Loucy (cell line): Measurements from ENCODE around the gene PSEN2.

ENCODE experiments used
- H2AFZ ChIP-seq: fragments of 200-600 bp; sonication (generic); 2 replicates; pipeline ENCODE4 v1.6.0; 2016; ENCODE audit warnings: antibody characterized with exemption, mild to moderate bottlenecking, low read length, moderate library complexity
- H3F3A ChIP-seq: fragments of 200-600 bp; 2 replicates; pipeline ENCODE4 v1.6.0; 2016; ENCODE audit warnings: antibody characterized with exemption, low read depth, mild to moderate bottlenecking
- H3K27me3 ChIP-seq: fragments of 200-600 bp; sonication (generic); 2 replicates; pipeline ENCODE4 v1.6.1; 2014; ENCODE audit warnings: low read length, mild to moderate bottlenecking; ENCODE audit not compliant: insufficient read depth, poor library complexity, severe bottlenecking
- H3K36me3 ChIP-seq: fragments of 200-600 bp; sonication (generic); 2 replicates; pipeline ENCODE4 v1.6.1; 2016; ENCODE audit warnings: low read length; ENCODE audit not compliant: insufficient read depth
- H3K4me1 ChIP-seq: fragments of 200-600 bp; sonication (generic); 2 replicates; pipeline ENCODE4 v1.5.1; 2014; ENCODE audit warnings: low read length, mild to moderate bottlenecking; ENCODE audit not compliant: insufficient read depth, poor library complexity, severe bottlenecking
- H3K4me2 ChIP-seq: fragments of 200-600 bp; sonication (generic); 2 replicates; pipeline ENCODE4 v1.6.0; 2014; ENCODE audit warnings: antibody characterized with exemption, low read length, low read depth, mild to moderate bottlenecking; ENCODE audit not compliant: poor library complexity, severe bottlenecking
- H3K4me3 ChIP-seq: fragments of 200-600 bp; sonication (generic); 2 replicates; pipeline ENCODE4 v1.5.1; 2014; ENCODE audit warnings: low read length, mild to moderate bottlenecking, mixed read lengths; ENCODE audit not compliant: poor library complexity, severe bottlenecking
- H3K79me2 ChIP-seq: fragments of 200-600 bp; sonication (generic); 2 replicates; pipeline ENCODE4 v1.6.1; 2014; ENCODE audit warnings: low read length; ENCODE audit not compliant: insufficient read depth
- H3K9ac ChIP-seq: fragments of 200-600 bp; sonication (generic); 2 replicates; pipeline ENCODE4 v1.6.0; 2014; ENCODE audit warnings: mild to moderate bottlenecking, low read depth, low read length, moderate library complexity; ENCODE audit not compliant: poor library complexity, severe bottlenecking
- H3K9me2 ChIP-seq: fragments of 200-600 bp; sonication (generic); replicated peaks from 2 replicates; pipeline ENCODE4 v1.6.1; 2016; ENCODE audit warnings: low read depth, low read length, mixed read lengths
- H3K9me3 ChIP-seq: fragments of 200-600 bp; sonication (generic); 2 replicates; pipeline ENCODE4 v1.6.1; 2014; ENCODE audit warnings: mild to moderate bottlenecking, antibody characterized with exemption, low read length, low read depth; ENCODE audit not compliant: insufficient read depth
- H4K20me1 ChIP-seq: fragments of 200-600 bp; sonication (generic); 2 replicates; pipeline ENCODE4 v1.6.0; 2014; ENCODE audit warnings: antibody characterized with exemption, low read length, mild to moderate bottlenecking; ENCODE audit not compliant: insufficient read depth, poor library complexity, severe bottlenecking
- EZH2phosphoT487 ChIP-seq: fragments of 200-600 bp; IDR thresholded peaks from 2 replicates; pipeline ENCODE4 v1.6.1; 2018; ENCODE audit warnings: antibody characterized with exemption, mild to moderate bottlenecking, moderate library complexity, borderline replicate concordance
- TF ChIP-seq, protein P1 (sequence below): fragments of 200-600 bp; sonication (generic); conservative IDR thresholded peaks from 2 replicates; pipeline ENCODE4 v1.5.1; 2014; ENCODE audit warnings: mild to moderate bottlenecking, antibody characterized with exemption, low read length

PSEN2 gene

DNA sequence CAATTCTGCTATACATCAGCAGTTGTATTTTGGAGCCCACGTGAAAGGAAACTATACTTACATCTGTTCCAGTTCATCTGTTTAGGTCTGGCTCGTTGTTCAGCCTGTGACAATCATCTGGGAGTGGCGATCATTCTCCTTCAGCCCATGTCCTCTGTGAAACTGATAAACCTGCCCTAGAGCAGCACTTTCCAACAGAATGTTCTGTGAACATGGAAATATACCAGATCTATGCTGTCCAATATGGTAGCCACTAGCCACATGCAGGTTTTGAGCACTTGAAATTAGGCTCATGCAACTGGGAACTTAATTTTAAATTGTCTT is 45.2 kb downstream of the PSEN2 start:
- H3K79me2 ChIP-seq: no peaks in the 10 kb centered on the region
- no peaks in the 10 kb centered on the region for H3K36me3 ChIP-seq
- TF ChIP-seq, protein P1, sequence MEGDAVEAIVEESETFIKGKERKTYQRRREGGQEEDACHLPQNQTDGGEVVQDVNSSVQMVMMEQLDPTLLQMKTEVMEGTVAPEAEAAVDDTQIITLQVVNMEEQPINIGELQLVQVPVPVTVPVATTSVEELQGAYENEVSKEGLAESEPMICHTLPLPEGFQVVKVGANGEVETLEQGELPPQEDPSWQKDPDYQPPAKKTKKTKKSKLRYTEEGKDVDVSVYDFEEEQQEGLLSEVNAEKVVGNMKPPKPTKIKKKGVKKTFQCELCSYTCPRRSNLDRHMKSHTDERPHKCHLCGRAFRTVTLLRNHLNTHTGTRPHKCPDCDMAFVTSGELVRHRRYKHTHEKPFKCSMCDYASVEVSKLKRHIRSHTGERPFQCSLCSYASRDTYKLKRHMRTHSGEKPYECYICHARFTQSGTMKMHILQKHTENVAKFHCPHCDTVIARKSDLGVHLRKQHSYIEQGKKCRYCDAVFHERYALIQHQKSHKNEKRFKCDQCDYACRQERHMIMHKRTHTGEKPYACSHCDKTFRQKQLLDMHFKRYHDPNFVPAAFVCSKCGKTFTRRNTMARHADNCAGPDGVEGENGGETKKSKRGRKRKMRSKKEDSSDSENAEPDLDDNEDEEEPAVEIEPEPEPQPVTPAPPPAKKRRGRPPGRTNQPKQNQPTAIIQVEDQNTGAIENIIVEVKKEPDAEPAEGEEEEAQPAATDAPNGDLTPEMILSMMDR: no peak
- no peak for TF ChIP-seq EZH2phosphoT487
- H3K27me3 ChIP-seq: no peaks in the 10 kb centered on the region
- no peaks in the 10 kb centered on the region for H3K4me1 ChIP-seq
- H3K9me2 ChIP-seq: no peaks in the 10 kb centered on the region
- H2AFZ ChIP-seq: no peak overlapping the region
- H3K4me2 ChIP-seq: no peak overlapping the region
- H4K20me1 ChIP-seq: no peaks in the 10 kb centered on the region
- H3K9ac ChIP-seq: no peak overlapping the region
- no peaks in the 10 kb centered on the region for H3K9me3 ChIP-seq
- no peak overlapping the region for H3K4me3 ChIP-seq
- H3F3A ChIP-seq: no peaks in the 10 kb centered on the region

DNA sequence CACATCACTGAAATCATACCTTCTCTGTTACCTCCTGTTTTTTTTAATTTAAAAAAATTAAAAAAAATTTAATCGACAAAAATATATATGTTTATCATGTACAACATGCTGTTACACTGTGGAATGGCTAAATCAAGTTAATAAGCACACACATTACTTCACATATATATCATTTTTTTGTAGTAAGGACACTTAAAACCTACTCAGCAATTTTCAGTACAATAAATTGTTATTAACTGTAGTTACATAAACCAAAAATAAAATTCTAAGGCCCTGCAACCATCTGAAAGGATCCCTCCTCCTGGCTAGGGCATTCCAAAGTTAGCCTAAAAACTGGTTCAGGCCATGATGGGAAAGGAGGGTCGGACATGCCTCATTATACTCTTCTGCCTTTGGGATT is 46.1 kb downstream of the PSEN2 start:
- H3K4me1 ChIP-seq: no peaks in the 10 kb centered on the region
- no peaks in the 10 kb centered on the region for H3K9me2 ChIP-seq

DNA sequence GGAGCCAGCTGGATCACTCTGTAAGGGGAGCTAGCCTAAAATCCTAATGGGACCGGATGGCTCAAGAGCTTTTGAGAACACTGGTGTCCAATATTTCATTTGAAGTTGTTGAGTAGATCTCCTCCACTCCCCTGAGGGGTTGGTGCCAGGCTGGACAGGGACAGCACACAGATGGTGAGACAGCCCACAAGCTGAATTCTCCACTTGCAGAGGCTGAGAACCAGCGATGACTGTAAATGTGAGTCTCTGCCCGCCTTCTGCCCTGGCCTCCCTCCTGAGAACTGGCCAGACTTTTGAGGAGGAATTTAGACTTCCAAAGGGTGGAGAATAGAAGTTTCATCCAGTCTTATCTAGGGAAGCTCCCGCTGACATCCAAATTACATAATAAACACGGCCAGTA is 49.2 kb downstream of the PSEN2 start:
- Histone ChIP-seq H3K27me3 (no peaks in the 10 kb centered on the region), H3K9me3 (no peaks in the 10 kb centered on the region), H3K9ac (no peak overlapping the region), H3K9me2 (no peaks in the 10 kb centered on the region), H3K79me2 (no peaks in the 10 kb centered on the region), H4K20me1 (no peaks in the 10 kb centered on the region), H3K36me3 (no peaks in the 10 kb centered on the region), H3K4me1 (no peaks in the 10 kb centered on the region), H3F3A (no peaks in the 10 kb centered on the region), H3K4me3 (no peak overlapping the region), H3K4me2 (no peak overlapping the region), H2AFZ (no peak overlapping the region)
- no peak for TF ChIP-seq EZH2phosphoT487
- TF ChIP-seq, protein P1: no peak

More for the DNA sequence above, 46.1 kb downstream of the PSEN2 start:
- Histone ChIP-seq H3F3A (no peaks in the 10 kb centered on the region), H3K9me3 (no peaks in the 10 kb centered on the region), H3K9ac (no peak overlapping the region), H4K20me1 (no peaks in the 10 kb centered on the region), H3K36me3 (no peaks in the 10 kb centered on the region), H3K4me2 (no peak overlapping the region), H3K79me2 (no peaks in the 10 kb centered on the region), H2AFZ (no peak overlapping the region), H3K27me3 (no peaks in the 10 kb centered on the region), H3K4me3 (no peak overlapping the region)
- no peak for TF ChIP-seq EZH2phosphoT487
- TF ChIP-seq, protein P1: no peak
